Uterus (tissue), 4 donors: ENCODE measurements around the gene ZHX3. TPM values are rescaled to one million over a fixed set of nuclear protein-coding genes. Genes with fewer than 3 reads are reported as not detected.

Experiments used
- DNase-seq, 2 donors: peaks; one replicate each; pipeline ENCODE4 v3.0.0-alpha.2; 2019 to 2020
- H3K27ac ChIP-seq, 2 donors: fragments of 200-600 bp; sonication (generic); 1 replicate in 1 of 2; 2 replicates in 1 of 2; pipeline ENCODE4 v1.5.1; 2016 to 2018
- H3K27me3 ChIP-seq, 2 donors: fragments of 200-600 bp; sonication (generic); one replicate each; pipeline ENCODE4 v1.5.1; 2018 to 2019; ENCODE audit warnings: control low read depth in 1 of 2
- H3K36me3 ChIP-seq, 2 donors: fragments of 200-600 bp; sonication (generic); one replicate each; pipeline ENCODE4 v1.5.1; 2019; ENCODE audit warnings: control low read depth in 1 of 2
- H3K4me1 ChIP-seq, 2 donors: fragments of 200-600 bp; sonication (generic); one replicate each; pipeline ENCODE4 v1.5.1; 2018 to 2019; ENCODE audit warnings: control low read depth in 1 of 2
- H3K4me3 ChIP-seq, 2 donors: fragments of 200-600 bp; sonication (generic); 1 replicate in 1 of 2; 2 replicates in 1 of 2; pipeline ENCODE4 v1.5.1; 2018 to 2019; ENCODE audit warnings: mild to moderate bottlenecking in 1 of 2
- H3K9me3 ChIP-seq, 2 donors: fragments of 200-600 bp; sonication (generic); one replicate each; pipeline ENCODE4 v1.5.1; 2019; ENCODE audit warnings: control low read depth in 1 of 2
- CTCF ChIP-seq, 4 experiments: fragments of 200-600 bp in 2 of 4; fragments of 450-650 bp in 2 of 4; sonication (generic) in 2 of 4; IDR thresholded peaks; one replicate each; pipeline ENCODE4 v1.5.1; 2016 to 2019; ENCODE audit warnings: antibody characterized with exemption in 4 of 4, mild to moderate bottlenecking in 2 of 4, moderate library complexity in 1 of 4
- POLR2A ChIP-seq, 2 donors: fragments of 450-650 bp; IDR thresholded peaks; one replicate each; pipeline ENCODE4 v1.6.1; 2016; ENCODE audit warnings: antibody characterized with exemption in 2 of 2, mild to moderate bottlenecking in 1 of 2, moderate library complexity in 1 of 2
- intact Hi-C: fragments of 100-400 bp; cut with DNase I; formaldehyde crosslinking; loops from one replicate; pipeline ENCODE4 v1.15.1; 2023; ENCODE audit warnings: low total_unique reads
- total RNA-seq, 4 donors: library from RNA; depleted of rRNA in 3 of 4; stranded (reverse); fragments of >200 nt in 3 of 4; gene quantifications; one replicate each; pipeline versions ENCODE4 v1.1.0 to v1.2.4, GENCODE V29; 2014 to 2023
- donor health status: DM: yes; HTN: yes; CAD: no.

The ZHX3 gene
- total RNA-seq, 4 donors from 2014 or later, result 18.7 to 85.2 (median 25.0) TPM

- TF ChIP-seq POLR2A (IDR thresholded peaks at IDR 0.05), result no peak
- no peak for TF ChIP-seq CTCF (IDR thresholded peaks at IDR 0.05)
- Histone ChIP-seq H3K27ac (peak overlapping the region; percentile 62 to 65), H3K36me3 (no peaks in the 10 kb centered on the region), H3K4me3 (no peak overlapping the region), H3K9me3 (no peaks in the 10 kb centered on the region), H3K27me3 (no peaks in the 10 kb centered on the region), H3K4me1 (no peaks in the 10 kb centered on the region)
- no peak for DNase-seq
- intact Hi-C loops, result no loop called here
Observed at GRCh38 chr20:41308290-41308711, 9.2 kb downstream of the ZHX3 start.

GRCh38 chr20:41307021-41307420 is 10.5 kb downstream of the ZHX3 start:
- DNase-seq, result no peak
- TF ChIP-seq POLR2A (IDR thresholded peaks at IDR 0.05) (no peak), CTCF (IDR thresholded peaks at IDR 0.05) (no peak)
- no peaks in the 10 kb centered on the region for H3K4me1 ChIP-seq
- no peaks in the 10 kb centered on the region for H3K36me3 ChIP-seq
- no peaks in the 10 kb centered on the region for H3K9me3 ChIP-seq
- intact Hi-C loops, result no loop called here
- no peaks in the 10 kb centered on the region for H3K27me3 ChIP-seq
- H3K4me3 ChIP-seq, result no peak overlapping the region
- no peak overlapping the region for H3K27ac ChIP-seq

- no peak overlapping the region for H3K4me3 ChIP-seq
- H3K9me3 ChIP-seq, result no peaks in the 10 kb centered on the region
- no peaks in the 10 kb centered on the region for H3K36me3 ChIP-seq
- intact Hi-C loops, result no loop called here
- no peaks in the 10 kb centered on the region for H3K27me3 ChIP-seq
- no peak for TF ChIP-seq CTCF (IDR thresholded peaks at IDR 0.05)
- no peak for TF ChIP-seq POLR2A (IDR thresholded peaks at IDR 0.05)
- no peaks in the 10 kb centered on the region for H3K4me1 ChIP-seq
- DNase-seq, result no peak
- H3K27ac ChIP-seq, result no peak overlapping the region
Observed at GRCh38 chr20:41306061-41306727, 11.3 kb downstream of the ZHX3 start.

GRCh38 chr20:41304424-41305079 is 13.0 kb downstream of the ZHX3 start:
- Histone ChIP-seq H3K36me3 (no peaks in the 10 kb centered on the region), H3K27ac (no peak overlapping the region), H3K4me1 (no peaks in the 10 kb centered on the region), H3K9me3 (no peaks in the 10 kb centered on the region), H3K27me3 (no peaks in the 10 kb centered on the region), H3K4me3 (no peak overlapping the region)
- TF ChIP-seq POLR2A (IDR thresholded peaks at IDR 0.05) (no peak), CTCF (IDR thresholded peaks at IDR 0.05) (no peak)
- intact Hi-C loops, result no loop called here
- no peak for DNase-seq

- Histone ChIP-seq H3K9me3 (no peaks in the 10 kb centered on the region), H3K4me1 (no peaks in the 10 kb centered on the region), H3K27ac (no peak overlapping the region), H3K27me3 (no peaks in the 10 kb centered on the region), H3K36me3 (no peaks in the 10 kb centered on the region), H3K4me3 (no peak overlapping the region)
- TF ChIP-seq POLR2A (IDR thresholded peaks at IDR 0.05) (no peak), CTCF (IDR thresholded peaks at IDR 0.05) (no peak)
- DNase-seq, result no peak
- intact Hi-C loops, result no loop called here
Observed at GRCh38 chr20:41304002-41304401, 13.5 kb downstream of the ZHX3 start.
